GM21381 (cell line): ENCODE results near the gene MOGAT2.
"Not testable (repeated sequence)": the region's sequence is repeated elsewhere in the genome, so short reads cannot be mapped to it uniquely, and the experiment has no call there.

Experiments
- ATAC-seq: cut with Tn5 transposase; IDR thresholded peaks from one replicate; pipeline ENCODE4 v1.9.1; 2021; ENCODE audit warnings: mild to moderate bottlenecking, moderate library complexity; ENCODE audit not compliant: unreplicated experiment

The MOGAT2 gene

GRCh38 chr11:75717608-75718418 is at the start of gene MOGAT2:
TSS of gene MOGAT2 (plus strand) at chr11:75717838. CDS start at chr11:75717889, 51 bp downstream.
- no peak for ATAC-seq

DNA sequence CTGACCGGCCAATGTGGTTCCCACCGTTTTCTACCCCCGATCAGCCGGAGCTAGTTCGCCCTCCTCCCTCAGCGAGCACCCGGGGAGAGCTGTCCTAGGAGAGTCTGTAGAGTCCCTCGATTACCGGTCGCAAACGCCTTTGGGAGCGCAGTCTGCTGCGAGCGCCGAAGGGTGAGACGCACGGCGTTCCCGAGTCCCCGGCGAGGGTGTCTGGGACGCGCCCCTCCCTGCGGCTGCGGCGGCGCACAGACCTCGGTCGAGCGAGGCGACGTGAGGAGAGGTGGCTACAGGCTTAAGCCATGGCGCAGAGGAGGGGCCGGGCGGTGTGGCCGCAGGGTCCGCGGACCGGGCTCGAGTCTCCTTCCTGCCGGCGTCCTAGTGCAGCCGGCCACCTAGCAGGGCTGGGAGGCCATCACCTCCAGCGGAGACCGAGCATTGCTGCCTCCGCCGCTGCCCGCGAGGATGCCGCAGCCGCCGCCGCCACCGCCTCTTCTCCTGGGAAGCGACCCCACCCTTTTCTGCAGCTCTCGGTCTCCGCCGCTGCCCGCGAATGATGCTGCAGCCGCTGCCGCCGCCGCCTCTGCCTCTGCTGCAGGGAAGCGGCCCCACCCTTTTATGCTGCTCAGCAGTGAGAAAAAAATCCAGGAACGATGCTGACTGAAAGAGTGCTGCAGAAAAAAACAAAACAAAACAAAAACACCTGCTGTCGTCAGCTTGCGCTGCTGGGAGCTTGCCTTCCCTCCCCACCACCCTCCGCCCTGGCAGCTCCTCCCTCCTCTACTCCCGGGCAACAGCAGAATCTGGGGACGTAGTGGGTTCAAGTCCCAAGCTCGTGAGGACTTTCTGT is 49.0 kb upstream of the MOGAT2 start, which contains the start of gene MAP6:
Gene MAP6, minus strand, starts transcription at position 588 of the 847 bp plus-strand sequence. CDS start 669 bp downstream, outside the sequence.
- no peak for ATAC-seq

DNA sequence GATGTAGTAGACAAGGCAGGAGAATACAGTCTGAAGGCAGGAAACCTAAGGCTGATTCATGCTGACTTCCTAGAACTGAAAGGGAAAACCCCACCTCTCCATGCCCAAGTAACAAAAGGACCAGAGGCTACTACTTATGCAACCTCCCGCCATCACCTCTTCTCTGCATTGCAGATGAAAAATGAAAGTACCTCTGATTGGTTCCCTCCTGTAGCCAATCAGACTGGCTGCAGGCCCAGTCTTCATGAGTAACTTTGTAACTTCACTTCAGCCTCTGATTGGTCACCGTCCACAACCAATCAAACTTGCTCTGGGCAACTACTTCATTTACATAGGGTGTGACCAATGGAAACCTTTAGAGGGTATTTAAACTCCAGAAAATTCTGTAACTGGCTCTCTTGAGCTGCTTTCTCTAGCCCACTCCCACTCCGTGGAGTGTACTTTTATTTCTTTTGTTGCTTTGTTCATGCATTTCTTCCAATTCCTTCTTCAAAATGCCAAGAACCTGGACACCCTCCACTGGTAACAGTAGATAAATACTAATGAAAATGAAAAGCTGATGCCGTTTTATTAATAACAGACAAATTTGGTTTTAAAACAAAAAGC is 43.6 kb upstream of the MOGAT2 start:
- no peak for ATAC-seq

DNA sequence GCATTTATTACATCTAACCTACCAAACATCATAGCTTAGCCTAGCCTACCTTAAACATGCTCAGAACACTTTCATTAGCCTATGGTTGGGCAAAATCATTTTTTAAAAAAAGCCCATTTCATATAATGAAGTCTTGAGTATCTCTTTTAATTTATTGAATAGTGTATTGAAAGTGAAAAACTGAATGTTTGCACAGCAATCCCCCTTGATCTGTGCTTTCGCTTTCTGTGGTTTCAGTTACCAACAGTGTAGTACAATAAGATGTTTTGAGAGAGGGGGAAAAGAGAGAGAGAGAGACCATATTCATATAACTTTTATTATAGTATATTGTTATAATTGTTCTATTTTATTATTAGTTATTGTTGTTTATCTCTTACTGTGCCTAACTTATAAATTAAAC is 40.4 kb upstream of the MOGAT2 start:
- no peak for ATAC-seq

DNA sequence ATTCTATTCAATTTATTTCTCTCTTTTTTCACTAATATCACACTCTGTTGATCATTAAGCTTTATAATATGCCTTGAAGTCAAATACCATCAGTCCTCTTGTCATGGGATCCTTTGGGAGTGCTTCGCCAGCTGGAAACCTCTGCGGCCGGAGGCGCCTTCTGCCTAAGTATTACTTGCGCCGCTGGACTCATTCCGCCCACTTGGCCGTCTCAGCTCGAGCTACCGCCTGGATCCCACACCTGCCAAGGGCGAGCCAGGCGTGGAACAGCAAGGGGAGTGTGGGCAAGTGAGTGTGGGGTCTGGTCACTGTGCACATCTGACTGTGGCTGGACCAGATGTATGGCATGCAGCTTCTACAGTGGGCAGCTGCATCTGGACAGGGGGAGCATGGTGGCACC is 39.7 kb upstream of the MOGAT2 start:
- ATAC-seq: no peak

DNA sequence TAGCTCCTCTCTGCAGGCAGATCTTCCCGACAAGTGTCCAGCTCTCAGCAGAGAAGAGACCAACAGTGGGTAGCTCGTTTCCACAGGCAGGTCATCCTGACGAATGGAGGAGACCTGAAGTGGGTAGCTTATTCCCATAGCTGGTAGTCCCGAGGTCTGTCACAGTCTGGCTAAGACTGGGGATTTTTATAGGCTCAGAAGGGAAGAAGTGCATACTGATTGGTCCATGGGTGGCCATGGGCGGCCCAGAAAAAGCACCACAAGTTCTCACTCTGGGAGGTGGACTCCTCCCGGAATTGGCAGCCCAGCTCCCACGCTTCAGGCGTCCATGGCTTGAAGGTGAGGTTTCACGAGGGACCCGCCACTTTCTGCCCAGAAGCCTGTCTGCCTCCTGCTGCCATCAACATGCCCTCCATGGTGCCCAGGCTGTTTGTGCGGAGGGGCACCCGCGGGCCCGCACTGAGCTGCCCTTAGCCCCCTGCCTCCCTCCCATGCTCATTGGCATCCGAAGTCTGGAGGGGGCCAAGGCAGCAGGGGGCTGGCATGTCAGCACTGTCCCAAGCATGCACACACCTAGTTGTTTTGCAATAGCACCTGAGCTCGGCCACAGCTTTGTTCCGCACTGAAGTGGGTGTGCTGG is 38.9 kb upstream of the MOGAT2 start:
- ATAC-seq: no peak

DNA sequence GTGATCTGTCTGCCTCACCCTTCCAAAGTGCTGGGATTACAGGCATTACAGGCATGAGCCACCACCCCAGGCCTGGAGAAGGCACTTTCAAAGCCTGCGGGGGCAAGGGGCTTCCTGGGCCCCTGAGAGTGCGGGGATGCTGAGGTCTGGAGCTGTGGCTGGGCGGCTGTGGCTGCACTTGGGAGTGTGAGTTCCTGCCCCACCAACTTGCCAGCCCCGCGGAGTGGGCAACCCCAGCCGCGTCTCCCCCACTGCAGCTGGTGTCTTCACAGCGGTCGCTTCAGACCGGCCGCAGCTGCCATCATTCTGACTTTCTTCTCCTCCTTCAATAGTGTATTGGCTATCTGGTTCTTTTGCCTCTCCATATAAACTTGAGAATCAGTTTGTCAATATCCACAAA is 38.1 kb upstream of the MOGAT2 start:
- ATAC-seq: no peak

GRCh38 chr11:75683856-75684255 is 33.8 kb upstream of the MOGAT2 start:
- ATAC-seq: not testable (repeated sequence)

- ATAC-seq: peak; percentile 60
These were observed 27.6 kb upstream of the MOGAT2 start for GRCh38 chr11:75689863-75690609.

- ATAC-seq: no peak
These were observed 25.8 kb upstream of the MOGAT2 start for GRCh38 chr11:75691804-75692203.

- ATAC-seq: no peak
These were observed 19.6 kb upstream of the MOGAT2 start for GRCh38 chr11:75697906-75698581.

- no peak for ATAC-seq
These were observed 16.7 kb upstream of the MOGAT2 start for GRCh38 chr11:75700940-75701339.

DNA sequence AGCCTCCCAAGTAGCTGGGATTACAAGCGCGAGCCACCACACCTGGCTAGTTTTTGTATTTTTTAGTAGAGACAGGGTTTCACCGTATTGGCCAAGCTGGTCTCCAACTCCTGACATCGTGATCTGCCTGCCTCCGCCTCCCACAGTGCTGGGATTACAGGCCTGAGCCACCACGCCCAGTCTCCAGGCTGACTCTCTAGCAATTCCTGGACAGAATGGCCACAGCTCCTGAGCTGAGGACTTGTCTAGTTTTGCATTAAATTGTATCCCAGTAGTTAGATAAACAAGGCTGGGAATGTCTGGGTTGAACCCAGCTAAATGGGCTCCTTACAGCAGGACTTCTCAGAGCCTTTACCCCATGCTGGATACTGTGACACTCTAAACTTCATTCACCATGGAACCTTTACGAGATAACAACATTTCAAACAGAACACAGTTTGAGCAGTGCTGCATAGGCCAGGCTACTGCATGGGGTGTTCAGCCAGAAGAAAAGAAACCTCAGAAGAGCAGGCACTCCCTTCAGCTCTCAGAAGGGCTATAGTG is 13.9 kb upstream of the MOGAT2 start:
- ATAC-seq: no peak

- no peak for ATAC-seq
These were observed 12.1 kb upstream of the MOGAT2 start for GRCh38 chr11:75705541-75705940.

DNA sequence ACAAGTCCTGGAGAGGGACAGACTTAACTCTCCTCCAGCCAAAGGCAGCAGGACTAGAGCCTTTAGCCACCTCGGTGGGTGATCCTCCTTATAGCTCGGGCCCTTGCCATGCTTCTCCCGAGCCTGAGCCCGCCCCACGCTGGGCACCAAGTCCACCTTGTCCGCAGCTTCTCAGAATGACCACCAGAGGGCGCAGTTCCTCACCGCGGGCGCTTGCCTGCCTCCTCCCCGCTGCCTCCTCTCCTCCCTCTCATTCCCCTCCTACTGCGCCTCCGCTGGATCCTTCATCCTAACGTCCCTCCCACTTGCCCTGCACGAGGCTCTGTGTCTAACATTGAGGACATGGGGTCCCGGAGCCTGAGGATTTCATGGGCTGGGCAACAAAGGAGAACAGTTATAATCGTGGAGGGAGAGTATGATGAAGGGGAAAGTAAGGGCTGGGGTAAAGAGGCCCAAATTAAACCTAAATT is 11.3 kb upstream of the MOGAT2 start:
- no peak for ATAC-seq

DNA sequence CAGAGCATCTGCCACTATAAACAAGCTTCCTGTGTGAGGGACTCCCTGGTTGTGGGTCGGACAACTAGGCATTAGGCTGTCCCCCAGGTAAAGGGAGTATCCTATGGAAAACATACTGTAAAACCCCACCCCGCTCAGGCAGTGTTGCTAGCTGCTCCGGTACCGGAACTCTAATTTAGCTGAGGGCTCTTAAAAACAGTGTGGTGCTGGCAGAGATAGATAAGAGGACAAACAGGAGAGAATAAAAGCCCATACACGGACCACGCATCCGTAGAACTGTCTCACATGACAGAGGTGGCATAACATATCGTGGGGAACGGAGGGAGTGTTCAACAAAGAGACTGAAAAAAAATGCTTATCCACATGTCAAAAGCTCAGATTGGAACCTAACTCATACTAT is 3.4 kb upstream of the MOGAT2 start:
- no peak for ATAC-seq

DNA sequence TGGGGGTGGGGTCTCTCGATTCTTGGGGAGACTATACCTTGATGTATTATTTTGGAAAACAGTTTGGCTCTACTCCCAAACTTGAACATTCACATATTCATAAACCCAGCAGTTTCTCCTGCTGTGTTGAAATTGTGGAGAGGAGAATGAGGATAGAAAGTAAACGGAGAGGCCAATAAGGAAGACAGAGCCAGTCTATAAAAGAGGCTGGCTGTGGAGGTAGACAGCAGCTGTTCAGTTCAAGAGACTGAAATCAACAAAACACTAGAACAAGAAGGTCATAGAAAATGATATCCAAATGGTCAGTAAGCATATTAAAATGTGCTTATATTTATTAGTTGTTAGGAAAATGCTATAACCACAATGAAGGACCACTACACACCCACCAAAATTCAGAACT is 1.9 kb upstream of the MOGAT2 start:
- no peak for ATAC-seq

GRCh38 chr11:75716659-75717058 is 979 bp upstream of the MOGAT2 start:
- ATAC-seq: no peak
